ENCODE results near the gene GATAD2A.

DNA sequence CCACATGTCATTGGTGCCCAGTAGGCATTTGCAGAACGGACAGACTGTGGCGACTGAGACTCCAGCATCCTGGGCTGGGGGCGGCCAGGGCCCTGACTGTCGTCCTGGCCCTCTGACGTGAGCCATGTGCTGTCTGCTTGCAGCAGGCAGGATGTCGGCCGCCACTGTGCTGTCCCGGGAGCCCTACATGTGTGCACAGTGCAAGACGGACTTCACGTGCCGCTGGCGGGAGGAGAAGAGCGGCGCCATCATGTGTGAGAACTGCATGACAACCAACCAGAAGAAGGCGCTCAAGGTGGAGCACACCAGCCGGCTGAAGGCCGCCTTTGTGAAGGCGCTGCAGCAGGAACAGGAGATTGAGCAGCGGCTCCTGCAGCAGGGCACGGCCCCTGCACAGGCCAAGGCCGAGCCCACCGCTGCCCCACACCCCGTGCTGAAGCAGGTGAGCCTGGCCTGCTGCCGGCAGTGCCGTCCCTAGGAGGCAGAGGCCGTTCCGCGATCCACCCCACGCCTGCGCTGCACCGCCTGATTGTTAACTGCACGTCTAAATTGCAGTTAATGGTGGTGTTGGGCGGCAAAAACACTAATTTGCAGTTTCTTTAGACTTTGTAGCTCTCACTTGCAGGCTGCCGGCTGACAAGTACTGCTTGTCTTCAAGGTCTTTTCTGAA lies 95.6 kb downstream of the GATAD2A start:
- no peak for TF ChIP-seq POLR2A (IDR thresholded peaks at IDR 0.05)
- TF ChIP-seq, protein P1, sequence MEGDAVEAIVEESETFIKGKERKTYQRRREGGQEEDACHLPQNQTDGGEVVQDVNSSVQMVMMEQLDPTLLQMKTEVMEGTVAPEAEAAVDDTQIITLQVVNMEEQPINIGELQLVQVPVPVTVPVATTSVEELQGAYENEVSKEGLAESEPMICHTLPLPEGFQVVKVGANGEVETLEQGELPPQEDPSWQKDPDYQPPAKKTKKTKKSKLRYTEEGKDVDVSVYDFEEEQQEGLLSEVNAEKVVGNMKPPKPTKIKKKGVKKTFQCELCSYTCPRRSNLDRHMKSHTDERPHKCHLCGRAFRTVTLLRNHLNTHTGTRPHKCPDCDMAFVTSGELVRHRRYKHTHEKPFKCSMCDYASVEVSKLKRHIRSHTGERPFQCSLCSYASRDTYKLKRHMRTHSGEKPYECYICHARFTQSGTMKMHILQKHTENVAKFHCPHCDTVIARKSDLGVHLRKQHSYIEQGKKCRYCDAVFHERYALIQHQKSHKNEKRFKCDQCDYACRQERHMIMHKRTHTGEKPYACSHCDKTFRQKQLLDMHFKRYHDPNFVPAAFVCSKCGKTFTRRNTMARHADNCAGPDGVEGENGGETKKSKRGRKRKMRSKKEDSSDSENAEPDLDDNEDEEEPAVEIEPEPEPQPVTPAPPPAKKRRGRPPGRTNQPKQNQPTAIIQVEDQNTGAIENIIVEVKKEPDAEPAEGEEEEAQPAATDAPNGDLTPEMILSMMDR (IDR thresholded peaks at IDR 0.05 in 4 of 5, conservative IDR thresholded peaks at IDR 0.05 in 1 of 5): no peak
